ENCODE data around the gene SPDYE6. TPM values are rescaled to one million over a fixed set of nuclear protein-coding genes. Genes with fewer than 3 reads are reported as not detected.
"Not testable (repeated sequence)": the region's sequence is repeated elsewhere in the genome, so short reads cannot be mapped to it uniquely, and the experiment has no call there.

Gene SPDYE6, protein sequence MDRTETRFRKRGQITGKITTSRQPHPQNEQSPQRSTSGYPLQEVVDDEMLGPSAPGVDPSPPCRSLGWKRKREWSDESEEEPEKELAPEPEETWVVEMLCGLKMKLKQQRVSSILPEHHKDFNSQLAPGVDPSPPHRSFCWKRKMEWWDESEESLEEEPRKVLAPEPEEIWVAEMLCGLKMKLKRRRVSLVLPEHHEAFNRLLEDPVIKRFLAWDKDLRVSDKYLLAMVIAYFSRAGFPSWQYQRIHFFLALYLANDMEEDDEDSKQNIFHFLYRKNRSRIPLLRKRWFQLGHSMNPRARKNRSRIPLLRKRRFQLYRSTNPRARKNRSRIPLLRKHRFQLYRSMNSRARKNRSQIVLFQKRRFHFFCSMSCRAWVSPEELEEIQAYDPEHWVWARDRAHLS
- not detected in 2 replicates for total RNA-seq (2012; rRNA removed)

- H3K27me3 ChIP-seq (ENCODE audit: control insufficient read depth, insufficient read depth, low read length); H3K4me3 ChIP-seq (ENCODE audit: low read length); H3K4me1 ChIP-seq (ENCODE audit: control insufficient read depth, insufficient read depth, low read length); H3K9me3 ChIP-seq (replicated peaks; ENCODE audit: low read length); H3K9ac ChIP-seq (ENCODE audit: low read depth, low read length); H3K36me3 ChIP-seq (ENCODE audit: insufficient read depth, low read length); H3K4me2 ChIP-seq (ENCODE audit: low read length): not testable (repeated sequence)
Observed at GRCh38 chr7:102356344-102356743, at the start of gene SPDYE6. Gene SPDYE6, minus strand, starts transcription at chr7:102356444. Its CDS starts 421 bp downstream, at chr7:102356023.

- not testable (repeated sequence) for H3K4me3 ChIP-seq (ENCODE audit: low read length); H3K9me3 ChIP-seq (replicated peaks; ENCODE audit: low read length); H3K4me1 ChIP-seq (ENCODE audit: control insufficient read depth, insufficient read depth, low read length); H3K4me2 ChIP-seq (ENCODE audit: low read length); H3K27me3 ChIP-seq (ENCODE audit: control insufficient read depth, insufficient read depth, low read length); H3K9ac ChIP-seq (ENCODE audit: low read depth, low read length)
- H3K36me3 ChIP-seq (ENCODE audit: insufficient read depth, low read length) = peaks cover 80% of the 10 kb centered on the region
Observed at GRCh38 chr7:102404862-102405188, 48.6 kb upstream of the SPDYE6 start.

- Histone ChIP-seq H3K9me3 (replicated peaks; ENCODE audit: low read length) (no peaks in the 10 kb centered on the region), H3K27me3 (ENCODE audit: control insufficient read depth, insufficient read depth, low read length) (no peaks in the 10 kb centered on the region), H3K36me3 (ENCODE audit: insufficient read depth, low read length) (peaks cover 80% of the 10 kb centered on the region), H3K4me2 (ENCODE audit: low read length) (no peak overlapping the region), H3K4me1 (ENCODE audit: control insufficient read depth, insufficient read depth, low read length) (no peaks in the 10 kb centered on the region), H3K9ac (ENCODE audit: low read depth, low read length) (no peak overlapping the region), H3K4me3 (ENCODE audit: low read length) (no peak overlapping the region)
Observed at GRCh38 chr7:102404005-102404861, 48.0 kb upstream of the SPDYE6 start.

DNA sequence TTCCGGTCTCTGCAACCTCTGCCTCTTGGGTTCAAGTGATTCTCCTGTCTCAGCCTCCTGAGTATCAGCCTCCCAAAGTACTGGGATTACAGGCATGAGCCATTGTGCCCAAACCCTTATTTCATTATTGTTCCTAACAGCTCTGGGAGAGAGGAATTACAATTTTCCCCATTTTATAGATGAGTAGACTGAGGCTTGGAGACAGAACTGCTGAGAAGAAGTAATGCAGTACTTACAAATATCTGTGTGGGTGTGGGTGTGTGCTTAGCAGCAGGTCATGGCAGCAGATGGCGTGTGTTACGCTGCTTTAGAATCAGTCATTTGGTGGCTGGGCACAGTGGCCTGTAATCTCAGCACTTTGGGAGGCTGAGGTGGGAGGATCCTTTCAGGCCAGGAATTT, 47.3 kb upstream of the SPDYE6 start:
- no peaks in the 10 kb centered on the region for H3K4me1 ChIP-seq (ENCODE audit: control insufficient read depth, insufficient read depth, low read length)
- no peak overlapping the region for H3K4me2 ChIP-seq (ENCODE audit: low read length)
- no peaks in the 10 kb centered on the region for H3K27me3 ChIP-seq (ENCODE audit: control insufficient read depth, insufficient read depth, low read length)
- H3K36me3 ChIP-seq (ENCODE audit: insufficient read depth, low read length) = peaks cover 83% of the 10 kb centered on the region
- H3K4me3 ChIP-seq (ENCODE audit: low read length) = no peak overlapping the region
- H3K9ac ChIP-seq (ENCODE audit: low read depth, low read length) = no peak overlapping the region
- H3K9me3 ChIP-seq (replicated peaks; ENCODE audit: low read length) = no peaks in the 10 kb centered on the region

DNA sequence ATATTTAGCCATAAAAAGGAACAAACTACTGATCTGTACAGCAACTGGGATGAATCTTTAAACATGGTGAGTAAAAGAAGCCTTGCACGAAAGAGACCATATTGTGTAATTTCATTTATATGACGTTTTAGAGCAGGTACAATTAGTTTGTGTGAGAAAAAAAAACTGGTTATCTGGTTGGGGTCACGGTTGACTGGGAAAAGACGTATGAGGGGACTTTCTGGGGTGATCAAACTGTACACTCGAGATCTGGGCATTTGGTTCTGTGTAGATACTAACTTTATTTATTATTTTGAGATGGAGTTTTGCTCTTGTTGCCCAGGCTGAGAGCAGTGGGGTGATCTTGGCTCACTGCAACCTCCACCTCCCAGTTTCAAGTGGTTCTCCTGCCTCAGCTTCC, 44.1 kb upstream of the SPDYE6 start:
- no peak overlapping the region for H3K9ac ChIP-seq (ENCODE audit: low read depth, low read length)
- no peaks in the 10 kb centered on the region for H3K27me3 ChIP-seq (ENCODE audit: control insufficient read depth, insufficient read depth, low read length)
- peaks cover 5% of the 10 kb centered on the region for H3K4me1 ChIP-seq (ENCODE audit: control insufficient read depth, insufficient read depth, low read length)
- no peak overlapping the region for H3K4me3 ChIP-seq (ENCODE audit: low read length)
- no peak overlapping the region for H3K4me2 ChIP-seq (ENCODE audit: low read length)
- H3K9me3 ChIP-seq (replicated peaks; ENCODE audit: low read length) = no peaks in the 10 kb centered on the region
- peaks cover 56% of the 10 kb centered on the region for H3K36me3 ChIP-seq (ENCODE audit: insufficient read depth, low read length)

DNA sequence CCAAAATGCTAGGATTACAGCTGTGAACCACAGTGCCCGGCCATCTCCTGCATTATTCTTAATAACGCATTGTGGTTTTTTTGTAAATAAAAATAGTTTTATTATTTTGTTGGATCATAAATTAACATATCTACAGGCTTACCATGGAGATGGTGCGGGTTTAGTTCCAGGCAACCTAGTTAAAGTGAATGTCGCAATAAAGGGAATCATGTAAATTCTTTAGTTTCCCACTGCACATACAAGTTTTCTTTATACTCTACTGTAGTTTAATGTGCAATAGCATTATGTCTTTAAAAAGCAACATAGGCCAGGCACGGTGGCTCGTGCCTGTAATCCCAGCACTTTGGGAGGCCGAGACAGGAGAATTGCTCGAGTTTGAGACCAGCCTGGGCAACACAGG, 42.3 kb upstream of the SPDYE6 start:
- no peak overlapping the region for H3K4me3 ChIP-seq (ENCODE audit: low read length)
- H3K4me1 ChIP-seq (ENCODE audit: control insufficient read depth, insufficient read depth, low read length) = peaks cover 5% of the 10 kb centered on the region
- no peak overlapping the region for H3K9ac ChIP-seq (ENCODE audit: low read depth, low read length)
- H3K9me3 ChIP-seq (replicated peaks; ENCODE audit: low read length) = no peaks in the 10 kb centered on the region
- peaks cover 40% of the 10 kb centered on the region for H3K36me3 ChIP-seq (ENCODE audit: insufficient read depth, low read length)
- H3K4me2 ChIP-seq (ENCODE audit: low read length) = no peak overlapping the region
- H3K27me3 ChIP-seq (ENCODE audit: control insufficient read depth, insufficient read depth, low read length) = no peaks in the 10 kb centered on the region

DNA sequence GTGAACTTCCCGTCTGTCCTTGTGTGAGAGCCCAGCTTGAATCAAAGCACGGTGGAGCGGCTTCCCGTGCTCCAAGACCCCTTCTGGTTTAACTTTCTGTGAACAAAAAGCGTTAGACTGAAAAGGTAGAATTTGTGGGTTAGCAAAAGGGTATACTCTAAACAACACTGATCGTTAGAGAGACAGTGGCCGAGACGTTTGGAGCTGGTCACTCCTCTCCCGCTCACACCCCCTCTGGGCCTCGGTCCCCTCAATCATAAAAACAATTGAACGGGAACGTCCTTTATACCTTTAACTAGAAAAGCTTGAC, 40.4 kb upstream of the SPDYE6 start:
- peaks cover 5% of the 10 kb centered on the region for H3K4me1 ChIP-seq (ENCODE audit: control insufficient read depth, insufficient read depth, low read length)
- no peaks in the 10 kb centered on the region for H3K9me3 ChIP-seq (replicated peaks; ENCODE audit: low read length)
- peak overlapping the region; percentile 99 for H3K4me2 ChIP-seq (ENCODE audit: low read length)
- peak overlapping the region; percentile 95 for H3K4me3 ChIP-seq (ENCODE audit: low read length)
- peak overlapping the region; percentile 93 for H3K9ac ChIP-seq (ENCODE audit: low read depth, low read length)
- no peaks in the 10 kb centered on the region for H3K27me3 ChIP-seq (ENCODE audit: control insufficient read depth, insufficient read depth, low read length)
- H3K36me3 ChIP-seq (ENCODE audit: insufficient read depth, low read length) = peaks cover 33% of the 10 kb centered on the region

GRCh38 chr7:102395873-102396709, 39.8 kb upstream of the SPDYE6 start, which contains the start of gene PRKRIP1:
Gene PRKRIP1, plus strand, starts transcription at chr7:102396363. Its CDS starts 49 bp downstream, at chr7:102396412.
- Histone ChIP-seq H3K27me3 (ENCODE audit: control insufficient read depth, insufficient read depth, low read length) (no peaks in the 10 kb centered on the region), H3K36me3 (ENCODE audit: insufficient read depth, low read length) (peaks cover 34% of the 10 kb centered on the region), H3K9ac (ENCODE audit: low read depth, low read length) (peak within 1 kb of the TSS; percentile 93), H3K4me1 (ENCODE audit: control insufficient read depth, insufficient read depth, low read length) (peaks cover 5% of the 10 kb centered on the region), H3K9me3 (replicated peaks; ENCODE audit: low read length) (no peaks in the 10 kb centered on the region), H3K4me2 (ENCODE audit: low read length) (peak within 1 kb of the TSS; percentile 99), H3K4me3 (ENCODE audit: low read length) (peak within 1 kb of the TSS; percentile 95)

- H3K4me1 ChIP-seq (ENCODE audit: control insufficient read depth, insufficient read depth, low read length) = peaks cover 5% of the 10 kb centered on the region
- H3K9ac ChIP-seq (ENCODE audit: low read depth, low read length) = peak overlapping the region; percentile 93
- H3K4me3 ChIP-seq (ENCODE audit: low read length) = peak overlapping the region; percentile 95
- H3K27me3 ChIP-seq (ENCODE audit: control insufficient read depth, insufficient read depth, low read length) = no peaks in the 10 kb centered on the region
- H3K36me3 ChIP-seq (ENCODE audit: insufficient read depth, low read length) = peaks cover 30% of the 10 kb centered on the region
- H3K4me2 ChIP-seq (ENCODE audit: low read length) = peak overlapping the region; percentile 99
- H3K9me3 ChIP-seq (replicated peaks; ENCODE audit: low read length) = no peaks in the 10 kb centered on the region
Observed at GRCh38 chr7:102395592-102395872, 39.3 kb upstream of the SPDYE6 start.

GRCh38 chr7:102393467-102393866, 37.2 kb upstream of the SPDYE6 start:
- peaks cover 11% of the 10 kb centered on the region for H3K36me3 ChIP-seq (ENCODE audit: insufficient read depth, low read length)

DNA sequence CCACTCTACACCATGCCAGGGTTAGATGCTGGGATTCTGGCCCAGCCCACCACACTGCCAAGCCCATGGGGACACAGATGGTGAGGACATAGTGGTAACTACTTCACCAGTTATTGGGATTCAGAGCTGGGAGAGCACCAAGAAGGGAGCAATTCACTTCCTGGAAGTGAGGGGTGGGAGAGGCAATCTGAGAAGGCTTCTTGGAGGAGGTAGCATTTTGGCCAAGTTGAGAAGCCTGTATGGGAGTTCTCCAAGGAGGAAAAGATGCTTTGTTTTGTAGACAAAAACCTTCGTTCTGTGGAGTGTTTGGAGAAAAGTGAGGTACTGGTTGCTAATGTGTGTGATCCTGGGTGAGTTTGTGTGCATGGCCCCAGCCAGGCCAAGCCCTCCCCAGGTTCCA, 36.1 kb upstream of the SPDYE6 start:
- peaks cover 11% of the 10 kb centered on the region for H3K36me3 ChIP-seq (ENCODE audit: insufficient read depth, low read length)
- no peaks in the 10 kb centered on the region for H3K9me3 ChIP-seq (replicated peaks; ENCODE audit: low read length)
- H3K4me3 ChIP-seq (ENCODE audit: low read length) = no peak overlapping the region
- H3K9ac ChIP-seq (ENCODE audit: low read depth, low read length) = no peak overlapping the region
- peaks cover 5% of the 10 kb centered on the region for H3K4me1 ChIP-seq (ENCODE audit: control insufficient read depth, insufficient read depth, low read length)
- H3K4me2 ChIP-seq (ENCODE audit: low read length) = no peak overlapping the region
- H3K27me3 ChIP-seq (ENCODE audit: control insufficient read depth, insufficient read depth, low read length) = no peaks in the 10 kb centered on the region

More at GRCh38 chr7:102393467-102393866, 37.2 kb upstream of the SPDYE6 start:
- Histone ChIP-seq H3K9ac (ENCODE audit: low read depth, low read length) (no peak overlapping the region), H3K4me2 (ENCODE audit: low read length) (no peak overlapping the region), H3K27me3 (ENCODE audit: control insufficient read depth, insufficient read depth, low read length) (no peaks in the 10 kb centered on the region), H3K9me3 (replicated peaks; ENCODE audit: low read length) (no peaks in the 10 kb centered on the region), H3K4me1 (ENCODE audit: control insufficient read depth, insufficient read depth, low read length) (peaks cover 5% of the 10 kb centered on the region), H3K4me3 (ENCODE audit: low read length) (no peak overlapping the region)

All from skeletal muscle satellite cell (primary cell).